K562 (cell line): ENCODE results near the gene NCOR2. TPM values are rescaled to one million over a fixed set of nuclear protein-coding genes. Genes with fewer than 3 reads are reported as not detected.

Experiments used
- ATAC-seq: fragments of 200-7000 bp; cut with Tn5 transposase; 3 replicates; pipeline ENCODE4 v1.9.1; 2020; ENCODE audit warnings: moderate library complexity
- BruUV-seq: library from RNA; stranded (reverse); fragments of 400-500 nt; replicated peaks from 2 replicates; lab custom pipeline; 2021; lab: Mats Ljungman, UMichigan
- CTCF ChIA-PET: fragments of 300-600 bp; formaldehyde crosslinking; extraction: SDS; loops from one replicate; lab custom pipeline; 2021; ENCODE audit warnings: low intra/inter-chr PET ratio; lab: Yijun Ruan, JAX
- POLR2A ChIA-PET: fragments of 300-600, 350-650 bp; sonication (Branson Sonifier 250); formaldehyde crosslinking; extraction: SDS; loops from one replicate; lab custom pipeline; 2021; ENCODE audit warnings: antibody characterized with exemption, inconsistent platforms; lab: Yijun Ruan, JAX
- DNase-seq, 4 experiments: peaks; one replicate each; pipeline versions ENCODE4 v3.0.0 to v3.0.0-alpha.2; 2011 to 2018; ENCODE audit warnings: low spot score in 3 of 4, mixed read lengths in 3 of 4; ENCODE audit errors: extremely low read depth in 1 of 4
- FAIRE-seq: peaks from 2 replicates; lab custom pipeline; 2011; peaks lifted over from hg19 to GRCh38; lab: Jason Lieb, UNC
- H2AFZ ChIP-seq: 2 replicates; pipeline ENCODE4 v1.6.0; 2011; ENCODE audit warnings: low read depth, low read length, control low read depth, inconsistent platforms
- H3K27ac ChIP-seq: fragments of 200-600 bp; 3 replicates; pipeline ENCODE4 v1.8.0; 2011; ENCODE audit warnings: low read depth, mild to moderate bottlenecking, control low read depth, inconsistent platforms, low read length, moderate library complexity, mixed read lengths; ENCODE audit errors: extremely low read depth
- H3K27me3 ChIP-seq, 2 experiments: fragments of 300-600 bp in 1 of 2; 2 replicates in 1 of 2; 3 replicates in 1 of 2; pipeline versions ENCODE4 v1.6.0 to v1.8.0; 2011; ENCODE audit warnings: inconsistent platforms in 2 of 2, low read length in 2 of 2, mild to moderate bottlenecking in 1 of 2, mixed read lengths in 1 of 2, moderate library complexity in 1 of 2; ENCODE audit not compliant: control insufficient read depth in 2 of 2, insufficient read depth in 2 of 2
- H3K36me3 ChIP-seq: fragments of 300-600 bp; 3 replicates; pipeline ENCODE4 v1.8.0; 2011; ENCODE audit warnings: mild to moderate bottlenecking, low read length, inconsistent platforms; ENCODE audit not compliant: control insufficient read depth, insufficient read depth
- H3K4me1 ChIP-seq, 2 experiments: fragments of 200-600 bp in 1 of 2; replicated peaks in 1 of 2; 2 replicates in 1 of 2; 3 replicates in 1 of 2; pipeline versions ENCODE4 v1.5.1 to v1.8.0; 2011; ENCODE audit warnings: inconsistent platforms in 2 of 2, low read length in 2 of 2, mild to moderate bottlenecking in 1 of 2, mixed read lengths in 1 of 2, moderate library complexity in 1 of 2; ENCODE audit not compliant: control insufficient read depth in 2 of 2, insufficient read depth in 2 of 2
- H3K4me2 ChIP-seq: 2 replicates; pipeline ENCODE4 v1.6.1; 2011; ENCODE audit warnings: low read length, control low read depth, inconsistent platforms, mixed read lengths; ENCODE audit not compliant: insufficient read depth
- H3K4me3 ChIP-seq: fragments of 200-600 bp; sonication (generic), shearing (Covaris generic); 2 replicates; pipeline ENCODE4 v1.5.1; 2016; ENCODE audit warnings: control low read depth, inconsistent platforms
- H3K79me2 ChIP-seq: fragments of 200-600 bp; 3 replicates; pipeline ENCODE4 v1.8.0; 2011; ENCODE audit warnings: low read length, inconsistent platforms; ENCODE audit not compliant: control insufficient read depth, insufficient read depth
- H3K9ac ChIP-seq, 2 experiments: 2 replicates each; pipeline versions ENCODE4 v1.6.0 to v1.6.1; 2011; ENCODE audit warnings: low read depth in 2 of 2, low read length in 2 of 2, control low read depth in 1 of 2, inconsistent platforms in 1 of 2, mild to moderate bottlenecking in 1 of 2, mixed read lengths in 1 of 2; ENCODE audit not compliant: insufficient read depth in 1 of 2
- H3K9me1 ChIP-seq: one replicate; pipeline ENCODE4 v1.6.0; 2011; ENCODE audit warnings: inconsistent platforms, mild to moderate bottlenecking, low read length, moderate library complexity; ENCODE audit not compliant: control insufficient read depth, insufficient read depth
- H3K9me3 ChIP-seq: replicated peaks from 2 replicates; pipeline ENCODE4 v1.5.1; 2011; ENCODE audit warnings: low read depth, low read length, inconsistent platforms; ENCODE audit not compliant: control insufficient read depth, insufficient read depth
- H4K20me1 ChIP-seq: replicated peaks from 2 replicates; pipeline ENCODE4 v1.6.1; 2011; ENCODE audit warnings: low read length, inconsistent platforms, mixed read lengths; ENCODE audit not compliant: control insufficient read depth, insufficient read depth
- BRD9 ChIP-seq: fragments of 450-650 bp; IDR thresholded peaks from 2 replicates; pipeline ENCODE4 v1.6.1; 2018; ENCODE audit warnings: low read depth; ENCODE audit not compliant: partially characterized antibody
- CEBPB ChIP-seq: fragments of 450-650 bp; IDR thresholded peaks from 2 replicates; pipeline ENCODE4 v1.6.1; 2016; ENCODE audit warnings: missing genetic modification characterization, missing compliant biosample characterization
- FUS ChIP-seq: fragments of 200-400 bp; formaldehyde crosslinking; optimal IDR thresholded peaks from 2 replicates; pipeline ENCODE3; 2017; ENCODE audit warnings: low read depth, low read length
- KLF10 ChIP-seq: fragments of 250-450 bp; sonication (Bioruptor Pico); IDR thresholded peaks from 2 replicates; pipeline ENCODE4 v1.6.1; 2021; ENCODE audit warnings: matching md5 sums
- NFATC3 ChIP-seq: fragments of 450-650 bp; IDR thresholded peaks from 2 replicates; pipeline ENCODE4 v1.6.1; 2017; ENCODE audit warnings: mild to moderate bottlenecking
- NFE2L1 ChIP-seq: fragments of 450-650 bp; IDR thresholded peaks from 2 replicates; pipeline ENCODE4 v1.6.1; 2016; ENCODE audit warnings: missing genetic modification characterization, low read depth, mild to moderate bottlenecking, missing compliant biosample characterization, moderate library complexity, borderline replicate concordance
- PHB2 ChIP-seq: fragments of 450-650 bp; IDR thresholded peaks from 2 replicates; pipeline ENCODE4 v1.6.1; 2017; ENCODE audit warnings: low read depth
- RUNX1 ChIP-seq: sonication (generic); IDR thresholded peaks from 2 replicates; pipeline ENCODE4 v1.6.1; 2016; ENCODE audit warnings: antibody characterized with exemption, low read depth
- SREBF1 ChIP-seq: fragments of 150-350 bp; IDR thresholded peaks from 2 replicates; pipeline ENCODE4 v1.6.1; 2014; ENCODE audit warnings: antibody characterized with exemption, low read depth, low read length, borderline replicate concordance
- TGIF2 ChIP-seq: sonication (generic); formaldehyde crosslinking; IDR thresholded peaks from 2 replicates; pipeline ENCODE4 v1.8.1; 2022; ENCODE audit warnings: mild to moderate bottlenecking, missing genetic modification reagents, moderate library complexity
- TSHZ1 ChIP-seq: fragments of 250-450 bp; sonication (Bioruptor Pico); IDR thresholded peaks from 2 replicates; pipeline ENCODE4 v1.4.0; 2020; ENCODE audit warnings: mild to moderate bottlenecking, moderate library complexity
- XRCC3 ChIP-seq: fragments of 450-650 bp; IDR thresholded peaks from 2 replicates; pipeline ENCODE4 v1.6.1; 2017; ENCODE audit warnings: mild to moderate bottlenecking, moderate library complexity
- ZFP36 ChIP-seq: fragments of 150-350 bp; IDR thresholded peaks from 2 replicates; pipeline ENCODE4 v1.6.1; 2018; ENCODE audit warnings: low read length, low read depth; ENCODE audit not compliant: partially characterized antibody
- ZNF165 ChIP-seq: fragments of 250-450 bp; sonication (Bioruptor Pico); IDR thresholded peaks from 2 replicates; pipeline ENCODE4 v1.4.0; 2020; ENCODE audit warnings: borderline replicate concordance
- ZNF589 ChIP-seq: fragments of 200-800 bp; sonication (Bioruptor generic); IDR thresholded peaks from 2 replicates; pipeline ENCODE4 v1.6.1; 2016; ENCODE audit warnings: low read depth, missing genetic modification characterization, missing compliant biosample characterization
- ZNF766 ChIP-seq: fragments of 200-800 bp; sonication (Bioruptor generic); conservative IDR thresholded peaks from 2 replicates; pipeline ENCODE4 v1.6.1; 2016; ENCODE audit warnings: missing genetic modification characterization, missing compliant biosample characterization
- ZNF830 ChIP-seq: fragments of 250-450 bp; sonication (Bioruptor Pico); IDR thresholded peaks from 2 replicates; pipeline ENCODE4 v1.5.0; 2021; ENCODE audit warnings: mild to moderate bottlenecking
- WGBS: fragments of 100-300 bp; shearing (Covaris generic); methylation state at CpG from one replicate; pipeline ENCODE4 v1.1.6; 2016; ENCODE audit warnings: low coverage, mixed read lengths; ENCODE audit not compliant: insufficient coverage; ENCODE audit errors: missing lambda C conversion rate; 5-methylcytosine and 5-hydroxymethylcytosine counted together
- in situ Hi-C: fragments of 300-500 bp; cut with MboI; formaldehyde crosslinking; loops from 4 replicates; pipeline ENCODE4 v1.15.0; 2018; ENCODE audit warnings: inconsistent platforms, mixed read lengths
- intact Hi-C: fragments of 100-400 bp; cut with micrococcal nuclease; formaldehyde crosslinking; loops from 2 replicates; pipeline ENCODE4 v1.14.2; 2022
- polyA plus RNA-seq, 8 experiments: library from polyadenylated mRNA; depleted of rRNA in 4 of 8; stranded (reverse) in 5 of 8; unstranded in 3 of 8; fragments of >200 nt; fragmentation: Nextera tagmentation in 2 of 8; fragmentation: Illumina TruSeq in 1 of 8; extraction: Ambion mirVana in 2 of 8; extraction: Trizol in 1 of 8; gene quantifications; 2 replicates each; pipeline versions ENCODE4 v1.2.1 to v1.2.3, GENCODE V29; 2011 to 2014; ENCODE audit warnings: inconsistent platforms in 1 of 8, missing spikeins in 1 of 8
- total RNA-seq, 7 experiments: library from RNA; depleted of rRNA in 6 of 7; stranded (reverse); fragments of >200 nt in 6 of 7; fragmentation: Illumina TruSeq in 2 of 7; extraction: Trizol in 2 of 7; gene quantifications; 2 replicates each; pipeline versions ENCODE4 v1.2.1 to v1.2.3, GENCODE V29; 2011 to 2021; ENCODE audit warnings: low replicate concordance in 1 of 7

NCOR2 gene
- total and polyA plus RNA-seq, 9 of the 15 experiments (the other 6 are each of a cell fraction or from before 2014, with no cell fraction given), result 0.18 to 126 (median 8.4) TPM

- intact Hi-C loops, result no loop called here
- H3K9me1 ChIP-seq, result no peaks in the 10 kb centered on the region
- WGBS, result 61% methylated on average over 9 of the region's 9 CpGs
- FAIRE-seq (no peak), DNase-seq (no peak), ATAC-seq (no peak)
- H3K4me3 ChIP-seq, result no peak overlapping the region
- no peak overlapping the region for H2AFZ ChIP-seq
- no peaks in the 10 kb centered on the region; the same call in 1 of the 2 replicates for H3K9me3 ChIP-seq
- no peaks in the 10 kb centered on the region for H4K20me1 ChIP-seq
- H3K79me2 ChIP-seq, result no peaks in the 10 kb centered on the region
- no peaks in the 10 kb centered on the region for H3K36me3 ChIP-seq
- H3K4me1 ChIP-seq, result peaks cover 32 to 50% of the 10 kb centered on the region in 2 experiments
- H3K4me2 ChIP-seq, result no peak overlapping the region
- 0 out of 5 replicates have a peak, but pooled peaks cover 0 to 8% of the 10 kb centered on the region in 2 experiments for H3K27me3 ChIP-seq
- CTCF ChIA-PET, result no interaction called here
- BruUV-seq, result no TSS peak
- H3K27ac ChIP-seq, result no peak overlapping the region
- TF ChIP-seq RUNX1 (no peak), ZFP36 (no peak), XRCC3 (no peak), TGIF2 (no peak), NFATC3 (no peak), PHB2 (no peak), ZNF766 (CRISPR knock-in tag) (no peak), ZNF165 (no peak), ZNF589 (CRISPR knock-in tag) (no peak), TSHZ1 (no peak), NFE2L1 (tag) (no peak), KLF10 (CRISPR knock-in tag) (no peak), BRD9 (no peak), SREBF1 (no peak), ZNF830 (CRISPR knock-in tag) (no peak), FUS (no peak), CEBPB (tag) (no peak)
- POLR2A ChIA-PET, result interaction anchor here (1.0 kb wide), 1 partner anchor 10 kb away, joined by 3 read pairs; no protein-coding TSS in a partner anchor
- H3K9ac ChIP-seq, result peak overlapping the region in 1 of 2 experiments; percentile 70; a peak in 2 of 4 replicates
- in situ Hi-C loops, result no loop called here
These were observed 42.7 kb upstream of the NCOR2 start for GRCh38 chr12:124610021-124610612.
